Superior temporal gyrus (tissue), 1 donor: ENCODE data around the gene COL2A1.

Experiments
- DNase-seq: peaks from one replicate; pipeline ENCODE4 v3.0.0-alpha.2; 2016; ENCODE audit errors: extremely low spot score

COL2A1 gene

DNA sequence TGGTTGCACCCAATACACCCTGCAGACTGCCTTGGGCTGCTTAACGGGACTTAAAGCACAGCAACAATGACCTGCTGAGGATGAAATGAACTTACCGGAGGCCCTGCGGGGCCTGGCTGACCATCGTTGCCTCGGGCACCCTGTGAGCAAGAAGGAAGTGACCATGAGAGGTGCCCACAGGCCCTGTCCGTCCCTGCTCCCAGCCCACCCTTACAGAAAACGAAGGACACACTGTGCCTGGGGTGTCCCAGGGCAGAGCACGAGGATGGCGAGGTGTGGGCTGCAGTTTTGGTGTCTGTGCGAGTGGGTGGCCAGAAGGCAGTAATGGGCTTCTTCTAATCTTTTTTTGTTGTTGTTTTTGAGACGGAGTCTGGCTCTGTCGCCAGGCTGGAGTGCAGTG, 14.6 kb downstream of the COL2A1 start:
- DNase-seq, result no peak

DNA sequence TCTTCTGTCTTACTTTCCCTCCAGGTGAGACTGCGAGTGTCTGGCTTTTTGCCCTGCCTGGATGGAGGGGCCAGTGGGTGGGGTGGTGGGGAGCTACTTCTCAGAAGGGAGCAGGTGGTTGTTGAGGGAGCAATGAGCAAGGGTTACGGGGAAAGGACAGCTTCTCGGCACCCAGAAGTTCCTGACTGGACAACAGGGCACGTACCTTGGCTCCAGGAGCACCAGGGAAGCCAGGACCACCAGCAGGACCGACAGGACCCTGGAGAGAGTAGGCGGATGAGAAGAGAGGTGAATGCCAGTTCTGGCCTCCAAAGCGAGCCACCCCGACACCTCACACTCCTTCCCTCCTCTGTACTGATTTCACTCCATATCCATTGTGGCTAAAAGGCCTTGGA, 15.3 kb downstream of the COL2A1 start:
- no peak for DNase-seq

DNA sequence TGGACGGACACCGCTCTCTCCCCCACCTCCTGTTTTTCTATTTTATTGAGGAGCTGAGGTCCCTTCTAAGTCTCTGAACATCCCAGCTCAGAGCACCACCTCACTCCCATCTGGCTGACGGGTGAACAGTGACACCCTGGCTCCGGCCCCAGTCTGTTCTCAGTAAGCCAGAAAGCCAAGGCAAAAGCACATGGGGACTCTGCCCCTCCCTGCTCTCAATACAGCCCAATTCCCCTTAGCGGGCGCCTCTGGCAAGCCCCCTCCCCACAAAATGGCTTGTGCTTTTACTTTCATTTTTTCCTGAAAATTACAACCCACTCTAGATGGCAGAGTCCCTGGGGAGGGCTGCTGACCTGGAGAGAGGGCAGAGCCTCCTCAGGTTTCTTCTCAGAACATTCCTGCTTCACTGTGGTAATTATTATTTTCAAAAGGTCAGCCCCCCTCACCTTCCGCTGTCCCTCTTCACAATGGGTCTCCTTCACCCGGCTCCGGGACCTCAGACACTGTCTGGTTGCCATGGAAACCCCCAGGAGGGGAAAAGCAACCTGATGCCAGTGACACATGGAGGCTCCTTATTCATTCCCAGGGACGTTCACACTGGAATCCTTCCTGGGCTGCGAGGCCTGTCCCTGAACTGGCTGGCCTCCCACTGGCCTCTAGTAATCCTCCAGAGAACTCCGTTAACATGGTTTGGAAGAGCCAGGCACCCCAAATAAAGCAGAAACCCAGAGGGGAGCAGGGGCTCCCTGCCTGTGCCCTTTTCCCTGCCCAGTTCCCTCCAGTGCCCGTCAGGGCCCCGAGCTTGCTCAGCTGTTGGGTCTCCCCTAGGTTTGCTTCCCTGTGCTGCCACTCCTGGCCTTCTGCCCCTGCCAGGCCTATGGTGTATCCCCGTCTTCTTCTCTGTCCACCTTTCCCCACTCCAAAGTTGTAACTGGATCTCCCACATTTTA, 15.9 kb downstream of the COL2A1 start:
- no peak for DNase-seq

DNA sequence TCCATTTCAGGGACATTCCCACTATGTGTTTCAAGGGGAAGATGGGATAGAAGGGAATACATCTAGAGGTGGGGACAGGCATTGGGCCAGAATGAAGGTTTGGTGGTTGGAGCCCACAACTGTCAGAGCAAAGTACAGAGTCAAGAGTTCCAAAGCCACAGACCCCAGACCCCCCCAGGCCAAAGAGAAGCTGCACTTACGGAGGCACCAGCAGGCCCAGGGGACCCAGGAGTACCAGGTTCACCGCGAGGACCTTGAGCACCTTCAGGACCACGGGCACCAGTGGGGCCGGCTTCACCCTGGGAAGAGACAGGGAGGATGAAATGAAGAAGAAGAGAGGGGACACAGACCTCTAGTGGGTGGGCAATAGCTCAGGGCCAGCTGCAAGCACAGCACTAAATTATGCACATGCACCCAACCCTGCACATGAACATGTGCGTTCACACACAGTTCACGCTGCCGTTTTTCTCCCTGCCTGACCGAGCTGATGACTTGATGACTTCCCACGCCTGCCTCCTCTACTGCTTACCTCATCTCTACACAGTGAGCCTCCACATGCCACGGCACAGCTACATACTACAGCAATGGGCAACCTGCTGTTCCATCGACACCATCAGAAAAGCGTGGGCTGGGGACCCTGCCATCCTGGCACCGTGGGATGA, 16.7 kb downstream of the COL2A1 start:
- no peak for DNase-seq

DNA sequence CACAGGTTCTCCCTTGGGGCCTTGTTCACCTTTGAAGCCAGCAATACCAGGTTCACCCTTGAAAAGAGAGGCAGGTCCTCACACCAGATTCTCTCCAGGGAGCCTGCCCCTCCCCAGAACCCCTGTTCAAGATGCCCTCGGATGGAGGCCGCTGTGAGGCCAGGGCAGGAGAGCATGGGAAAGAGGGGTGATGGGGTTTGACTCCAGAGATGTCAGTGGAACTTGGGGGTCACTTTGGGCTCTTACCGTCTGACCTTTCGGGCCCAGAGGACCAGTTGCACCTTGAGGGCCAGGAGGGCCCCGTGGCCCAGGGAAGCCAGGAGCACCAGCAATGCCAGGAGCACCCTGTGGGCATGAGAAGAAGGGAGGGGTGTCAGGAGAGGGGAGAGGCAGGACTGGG, 17.4 kb downstream of the COL2A1 start:
- DNase-seq, result no peak

DNA sequence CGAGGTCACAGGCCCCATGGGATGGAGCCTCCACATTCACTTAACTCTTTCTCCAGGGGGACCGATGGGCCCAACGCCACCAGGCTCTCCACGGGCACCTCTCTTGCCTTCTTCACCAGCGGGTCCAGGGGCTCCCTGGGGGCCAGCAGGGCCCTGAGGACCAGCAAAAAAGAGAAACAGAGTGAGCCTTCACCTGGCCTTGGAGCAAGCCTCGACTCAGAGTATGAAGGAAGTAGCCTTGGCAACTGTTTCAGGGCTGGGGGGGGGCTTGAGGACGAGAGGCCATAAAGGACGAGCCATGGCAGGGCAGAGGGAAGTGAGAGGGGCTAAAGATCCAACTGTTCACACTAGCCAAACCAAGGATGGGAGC, 18.0 kb downstream of the COL2A1 start:
- no peak for DNase-seq

DNA sequence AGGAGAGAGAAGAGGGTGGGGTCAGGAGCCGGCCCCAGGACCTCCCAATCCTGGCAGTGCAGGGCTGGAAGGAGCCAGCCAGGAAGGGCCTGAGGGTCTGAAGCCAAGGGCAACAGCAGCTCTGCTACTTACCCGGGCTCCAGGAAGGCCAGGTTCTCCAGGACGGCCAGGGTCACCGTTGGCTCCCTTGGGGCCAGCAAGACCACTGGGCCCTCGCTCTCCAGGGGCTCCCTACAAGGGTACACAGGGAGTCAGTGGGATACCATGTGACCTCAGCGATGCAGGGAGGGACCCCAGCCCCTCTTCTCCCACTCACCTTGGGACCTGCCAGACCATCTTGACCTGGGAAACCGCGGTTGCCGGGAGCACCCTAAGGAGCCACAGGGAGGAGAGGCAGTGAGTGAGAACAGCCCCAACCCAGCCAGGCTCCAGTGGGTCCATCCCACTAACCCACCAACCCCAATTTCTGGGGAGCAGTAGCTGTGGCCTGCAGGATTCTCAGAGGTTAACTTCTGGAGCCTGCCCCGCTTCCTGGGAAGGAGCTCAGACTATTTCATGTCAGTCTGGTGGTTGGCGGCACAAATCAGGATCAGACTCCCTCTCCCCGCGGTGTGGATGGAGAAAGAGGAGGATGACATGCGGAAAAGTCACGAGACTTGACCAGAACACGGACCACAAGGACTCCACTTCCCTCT, 18.5 kb downstream of the COL2A1 start:
- no peak for DNase-seq

DNA sequence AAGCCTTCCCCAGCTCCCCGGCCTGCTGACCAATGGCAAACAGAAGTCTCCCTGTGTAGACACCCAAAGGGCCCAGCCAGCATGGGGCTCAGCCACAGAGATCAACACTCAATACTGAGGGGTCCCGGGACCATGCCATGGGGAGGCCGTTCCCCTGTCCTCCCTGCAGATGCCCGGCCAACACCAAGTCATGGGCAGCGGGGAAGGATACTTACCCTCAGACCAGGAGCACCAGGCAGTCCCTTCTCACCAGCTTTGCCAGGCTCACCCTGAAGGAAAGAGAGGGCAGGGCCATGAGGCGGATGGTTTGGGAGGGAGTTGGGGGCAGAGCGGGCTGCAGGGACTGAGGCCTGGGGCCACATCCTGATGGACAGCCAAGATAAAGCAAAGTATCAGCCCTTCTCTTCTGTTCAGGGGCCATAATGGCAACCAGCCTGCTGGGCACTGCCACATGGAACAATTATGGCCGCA, 19.9 kb downstream of the COL2A1 start:
- DNase-seq, result no peak

DNA sequence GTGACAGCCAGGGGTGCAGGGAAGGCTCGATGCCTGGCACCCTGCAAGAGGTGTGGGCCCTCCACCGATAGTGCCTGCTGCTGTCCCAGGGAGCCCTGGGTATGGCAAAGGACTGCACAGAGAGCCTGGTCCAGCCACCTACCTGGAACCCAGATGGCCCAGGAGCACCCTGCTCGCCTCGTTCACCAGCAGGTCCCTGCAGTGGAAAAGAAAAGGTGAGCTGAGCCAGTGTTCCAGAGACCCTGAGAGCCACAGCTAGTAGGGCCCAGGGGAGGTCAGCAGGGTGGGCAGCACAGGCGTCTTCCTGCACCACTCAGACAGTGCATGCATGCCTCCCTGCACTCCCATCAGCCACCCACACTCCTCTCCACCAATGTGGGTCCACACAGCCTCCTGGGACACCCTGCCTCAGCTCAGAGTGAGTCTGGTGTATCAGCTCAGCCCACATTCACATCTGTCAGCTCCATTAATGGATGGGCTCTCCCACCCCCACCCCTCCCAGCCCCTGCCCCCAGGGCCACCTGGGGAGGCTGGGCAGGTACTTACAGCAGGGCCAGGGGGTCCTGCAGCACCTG, 20.6 kb downstream of the COL2A1 start:
- no peak for DNase-seq

DNA sequence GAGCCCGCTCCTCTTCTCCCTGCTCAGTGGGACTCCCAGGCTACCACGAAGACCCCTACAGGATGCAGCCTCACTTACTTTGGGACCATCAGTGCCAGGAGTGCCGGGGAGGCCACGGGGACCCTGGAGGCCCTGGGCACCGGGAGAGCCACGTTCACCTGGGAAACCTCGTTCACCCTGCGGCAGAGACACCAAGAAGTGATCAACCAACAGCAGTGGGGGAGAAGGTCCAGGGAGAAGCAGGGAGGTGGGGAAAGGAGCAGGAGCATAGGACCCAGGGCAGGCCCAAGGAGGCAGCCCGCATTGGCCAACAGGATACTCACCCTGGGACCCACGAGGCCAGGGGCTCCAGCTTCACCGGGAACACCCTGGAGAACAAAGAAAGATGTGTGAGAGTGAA, 21.5 kb downstream of the COL2A1 start:
- no peak for DNase-seq

DNA sequence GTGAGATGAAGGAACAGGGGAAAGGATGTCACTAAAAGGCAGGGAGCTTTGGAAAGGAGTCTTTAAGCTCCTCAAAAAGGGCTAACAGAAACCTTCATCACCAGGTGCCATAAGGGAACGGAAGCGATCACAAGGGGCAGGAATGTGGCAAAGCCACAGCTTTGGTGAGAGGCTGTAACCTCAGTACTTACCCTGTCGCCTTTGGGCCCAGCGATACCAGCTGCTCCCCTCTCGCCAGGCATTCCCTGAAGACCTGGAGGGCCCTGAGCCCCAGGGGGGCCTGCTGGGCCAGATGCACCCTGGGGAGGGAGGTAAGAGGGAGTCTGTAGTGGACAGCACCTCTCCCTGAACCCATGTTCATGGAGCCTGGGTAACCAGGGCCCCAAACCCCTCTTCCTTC, 22.0 kb downstream of the COL2A1 start:
- DNase-seq, result no peak

DNA sequence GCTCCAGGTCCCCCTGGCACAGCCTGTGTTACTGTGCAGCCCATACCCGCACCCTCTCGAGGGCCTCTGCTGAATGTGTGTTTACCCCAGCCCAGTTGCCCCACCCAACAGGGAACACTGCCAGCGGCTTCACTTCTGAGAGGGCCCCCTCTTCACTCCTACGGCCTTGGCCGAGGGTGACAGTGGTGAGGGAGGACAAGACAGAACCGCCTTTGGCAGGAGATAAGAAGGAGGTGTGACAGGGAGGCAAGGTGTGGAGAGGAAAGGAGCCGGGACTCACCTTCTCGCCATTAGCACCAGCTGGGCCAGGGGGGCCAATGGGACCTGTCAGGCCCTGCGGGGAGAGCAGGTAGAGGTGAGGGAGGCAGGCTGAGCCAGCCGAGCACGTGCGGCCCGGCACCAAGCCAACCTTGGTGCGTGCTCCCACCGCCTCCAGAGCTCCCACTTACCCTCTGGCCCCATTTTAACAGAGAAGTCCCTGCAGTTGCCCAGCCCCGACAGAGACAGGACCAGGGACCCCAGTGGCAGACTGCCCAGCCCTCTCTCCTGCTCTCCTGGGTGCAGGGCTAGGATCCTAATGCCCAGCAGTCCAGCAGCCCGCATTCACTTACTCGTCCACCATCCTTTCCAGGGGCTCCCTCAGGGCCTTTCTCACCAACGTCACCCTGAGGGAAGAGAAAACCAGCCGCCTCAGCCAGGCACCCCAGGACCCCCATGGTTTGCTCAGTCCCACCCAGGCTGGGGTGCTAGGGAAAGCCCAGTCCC, 22.6 kb downstream of the COL2A1 start:
- no peak for DNase-seq

DNA sequence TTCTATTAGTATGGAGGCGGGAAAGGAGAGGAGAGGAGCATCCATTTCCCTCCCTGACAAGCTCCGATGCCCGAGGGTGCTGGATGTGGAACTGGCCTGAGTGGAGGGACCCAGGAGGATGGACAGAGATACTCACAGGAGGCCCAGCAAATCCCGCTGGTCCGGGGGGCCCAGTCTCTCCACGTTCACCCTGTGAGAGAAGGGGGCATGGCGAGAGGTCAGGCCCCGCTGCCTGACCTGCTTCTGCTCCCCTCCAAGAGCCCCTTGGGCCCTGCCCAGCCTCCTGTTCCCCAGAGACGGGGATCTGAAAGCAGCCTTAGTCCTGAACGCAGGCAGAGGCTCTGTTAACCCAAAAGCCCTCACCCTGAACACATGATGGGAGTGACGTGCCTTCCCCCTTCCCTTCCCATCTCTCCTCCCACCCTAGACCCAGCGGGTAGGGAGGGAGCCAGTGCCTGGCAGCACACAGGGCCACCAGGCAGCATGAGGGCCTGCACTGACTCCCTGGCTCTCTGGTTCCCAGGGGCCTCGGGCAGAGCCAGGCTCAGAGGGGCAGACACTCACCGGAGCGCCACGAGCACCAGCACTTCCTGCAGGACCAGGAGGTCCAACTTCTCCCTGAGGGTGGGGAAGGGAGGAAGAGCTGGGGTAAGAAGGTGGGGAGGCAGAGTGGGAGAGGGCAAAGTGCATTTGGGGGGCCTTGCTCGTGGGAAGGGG, 23.3 kb downstream of the COL2A1 start:
- no peak for DNase-seq

DNA sequence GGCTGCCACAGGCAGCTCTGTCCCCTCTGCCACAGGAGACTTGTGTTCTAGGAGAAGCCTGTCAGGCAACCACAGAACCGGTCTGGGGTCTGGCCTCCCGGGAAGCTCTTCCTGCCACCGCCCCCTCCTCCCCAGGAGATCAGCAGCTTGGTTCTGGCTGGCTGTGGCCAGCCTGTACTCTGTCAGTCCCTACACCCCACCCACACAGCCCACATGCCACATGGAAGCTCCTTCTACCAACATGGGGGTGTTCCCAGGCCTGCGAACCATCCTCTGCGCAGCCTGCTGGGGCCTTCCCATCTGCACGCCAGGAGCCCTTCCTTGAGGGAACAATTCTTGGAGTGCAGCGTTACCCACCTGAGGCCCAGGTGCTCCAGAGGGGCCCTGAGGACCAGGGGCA, 24.1 kb downstream of the COL2A1 start:
- no peak for DNase-seq

DNA sequence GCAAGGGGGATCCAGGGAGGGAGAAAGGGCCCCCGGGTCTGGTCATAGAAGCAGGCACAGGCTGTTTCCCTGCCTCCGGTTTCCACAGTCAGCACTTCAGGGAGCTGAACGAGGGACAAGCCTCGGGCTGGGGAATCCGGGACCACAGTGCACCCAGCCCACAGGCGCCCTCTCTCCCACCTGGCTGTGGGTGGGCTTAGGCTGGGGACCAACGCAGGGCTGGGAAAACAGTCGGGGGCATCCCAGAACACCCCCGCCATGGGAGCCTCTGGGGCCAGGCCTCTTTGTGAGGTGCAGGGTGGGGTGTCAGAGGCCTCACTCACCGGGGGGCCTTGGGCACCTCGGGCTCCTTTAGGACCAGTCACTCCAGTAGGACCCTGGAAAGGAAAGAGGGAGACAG, 24.6 kb downstream of the COL2A1 start:
- DNase-seq, result no peak

DNA sequence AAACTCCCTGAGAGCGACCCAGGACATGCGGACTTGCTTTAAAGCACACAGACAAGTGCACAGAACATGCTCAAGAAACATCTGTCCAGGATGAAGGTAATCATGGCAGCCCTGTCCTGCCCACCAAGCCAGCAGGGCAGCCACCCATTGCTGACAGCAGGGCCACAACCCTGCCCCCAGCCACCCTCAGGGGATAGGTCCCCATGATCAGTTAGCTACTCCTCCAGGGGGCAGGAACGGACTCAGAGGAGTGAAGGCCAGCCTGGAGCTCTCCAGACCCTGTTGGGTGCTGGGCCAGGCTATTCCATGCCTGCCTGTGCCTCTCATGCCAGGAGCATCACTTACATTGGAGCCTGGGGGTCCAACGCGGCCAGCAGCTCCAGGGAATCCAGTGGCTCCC, 25.1 kb downstream of the COL2A1 start:
- no peak for DNase-seq

DNA sequence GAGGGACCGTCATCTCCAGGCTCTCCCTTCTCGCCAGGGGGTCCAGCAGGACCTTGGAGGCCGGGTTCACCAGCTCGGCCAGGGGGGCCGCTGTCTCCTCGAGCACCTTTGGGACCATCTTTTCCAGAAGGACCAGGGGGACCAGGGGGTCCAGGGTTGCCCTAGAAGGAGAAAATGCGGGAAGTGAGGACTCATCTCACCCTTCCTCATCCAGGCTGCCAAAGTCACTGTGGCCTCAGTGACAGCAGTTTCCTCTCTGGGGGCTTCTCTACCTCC, 25.7 kb downstream of the COL2A1 start:
- DNase-seq, result no peak

DNA sequence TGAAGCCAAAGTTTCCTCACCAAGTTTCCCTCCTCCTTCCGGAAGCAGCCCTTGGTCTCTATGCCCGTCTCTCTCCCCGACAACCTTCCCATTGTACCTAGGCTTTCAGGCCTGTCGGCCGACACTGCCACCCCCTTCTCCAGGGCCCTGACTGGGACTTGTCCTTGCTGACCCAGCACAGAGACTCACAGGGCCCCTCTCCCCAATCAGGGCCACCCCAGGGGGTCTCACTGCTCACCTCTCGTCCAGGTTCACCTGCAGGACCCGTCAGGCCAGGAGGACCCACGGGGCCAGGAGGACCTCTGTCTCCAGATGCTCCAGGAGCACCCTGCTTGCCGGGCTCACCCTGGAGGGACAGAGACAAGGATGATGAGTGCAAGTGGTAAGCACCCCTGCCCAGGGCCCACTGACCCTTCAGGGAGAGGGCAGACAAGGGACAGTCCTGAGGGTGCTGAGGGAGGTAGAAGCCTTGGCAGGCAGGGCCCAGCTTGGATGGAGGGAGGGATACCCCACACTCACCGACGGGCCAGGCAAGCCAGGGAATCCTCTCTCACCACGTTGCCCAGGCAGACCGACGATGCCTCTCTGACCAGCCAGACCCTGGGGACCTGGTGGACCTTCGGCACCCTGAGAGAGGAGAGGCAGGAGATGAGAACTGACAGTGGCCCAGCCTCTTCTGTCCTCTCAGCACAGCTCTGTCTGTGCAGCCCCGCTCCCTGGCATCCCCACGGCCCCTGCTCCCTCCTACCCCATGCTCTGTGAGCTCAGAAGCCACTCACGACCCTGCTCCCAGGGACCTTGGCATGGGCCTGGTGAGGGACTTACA, 26.3 kb downstream of the COL2A1 start:
- no peak for DNase-seq

DNA sequence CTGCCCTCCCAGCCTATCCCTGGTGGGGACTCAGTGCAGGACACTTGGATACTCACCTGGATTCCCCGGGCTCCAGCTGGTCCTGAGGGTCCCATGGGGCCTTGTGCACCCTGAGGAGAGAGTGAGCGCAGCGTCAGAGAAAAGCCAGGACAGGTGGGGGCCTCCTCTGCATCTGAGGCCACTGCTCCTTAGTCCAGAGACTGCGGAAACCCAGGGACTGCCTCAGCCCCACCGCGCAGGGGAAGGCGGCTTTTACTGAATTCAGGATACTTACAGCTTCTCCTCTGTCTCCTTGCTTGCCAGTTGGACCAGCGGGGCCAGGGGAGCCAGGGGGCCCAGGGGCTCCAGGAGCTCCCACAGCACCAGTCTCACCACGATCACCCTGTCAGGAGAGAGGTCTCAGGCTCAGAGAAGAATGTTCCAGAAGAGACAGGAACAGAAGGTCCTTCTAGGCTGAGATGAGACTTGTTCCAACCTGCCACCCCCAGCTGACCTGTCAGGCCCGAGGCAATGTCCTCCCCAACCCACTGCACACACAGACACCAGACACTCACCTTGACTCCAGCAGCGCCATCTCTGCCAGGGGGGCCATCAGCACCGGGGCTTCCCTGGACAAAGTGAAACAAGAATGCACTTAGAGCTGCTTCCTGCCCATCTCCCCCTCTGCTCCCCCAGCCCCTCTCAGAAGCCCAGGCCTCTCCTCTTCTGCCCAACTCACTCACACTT, 27.1 kb downstream of the COL2A1 start:
- DNase-seq, result no peak

DNA sequence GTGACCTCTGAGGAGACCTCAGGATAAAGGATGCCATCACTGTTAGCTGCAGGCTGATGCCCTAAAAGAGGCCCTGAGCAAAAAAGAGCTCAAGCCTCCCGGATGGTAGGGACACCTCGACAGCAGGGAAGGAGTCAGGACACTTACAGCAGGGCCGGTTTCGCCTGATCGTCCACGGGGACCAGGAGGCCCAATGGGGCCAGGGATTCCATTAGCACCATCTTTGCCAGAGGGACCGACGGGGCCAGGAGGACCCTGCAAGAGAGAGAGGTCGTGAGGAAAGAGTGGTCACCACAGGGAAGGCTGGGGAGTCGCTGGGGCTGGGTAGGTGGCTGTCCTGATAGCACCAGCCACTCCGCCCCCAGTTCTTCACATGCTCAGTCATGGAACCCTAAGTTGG, 28.5 kb downstream of the COL2A1 start:
- no peak for DNase-seq
